Ovary (tissue), 9 donors: ENCODE measurements around the gene SLC7A10. TPM values are rescaled to one million over a fixed set of nuclear protein-coding genes. Genes with fewer than 3 reads are reported as not detected.

Source experiments
- DNase-seq, 5 donors: peaks; one replicate each; pipeline ENCODE4 v3.0.0-alpha.2; 2019 to 2020
- H3K27ac ChIP-seq, 2 donors: fragments of 200-600 bp; one replicate each; pipeline versions ENCODE4 v1.5.1 to v1.8.0; 2019 to 2022
- H3K27me3 ChIP-seq: fragments of 200-600 bp; one replicate; pipeline ENCODE4 v1.8.0; 2022
- H3K36me3 ChIP-seq: fragments of 200-600 bp; sonication (generic); one replicate; pipeline ENCODE4 v1.5.1; 2019
- H3K4me1 ChIP-seq: one replicate; pipeline ENCODE4 v1.8.1; 2013; ENCODE audit warnings: mild to moderate bottlenecking, moderate library complexity; ENCODE audit not compliant: insufficient read depth
- H3K4me3 ChIP-seq: fragments of 200-600 bp; sonication (generic); one replicate; pipeline ENCODE4 v1.5.1; 2017
- H3K9me3 ChIP-seq, 2 donors: fragments of 200-600 bp in 1 of 2; sonication (generic) in 1 of 2; one replicate each; pipeline versions ENCODE4 v1.5.1 to v1.8.1; 2013 to 2019; ENCODE audit warnings: mild to moderate bottlenecking in 1 of 2, moderate library complexity in 1 of 2
- EP300 ChIP-seq: sonication (generic); formaldehyde crosslinking; IDR thresholded peaks from one replicate; pipeline ENCODE4 v1.6.1; 2017; ENCODE audit warnings: antibody characterized with exemption
- POLR2A ChIP-seq: fragments of 450-650 bp; IDR thresholded peaks from one replicate; pipeline ENCODE4 v1.6.1; 2017; ENCODE audit warnings: antibody characterized with exemption, mild to moderate bottlenecking, moderate library complexity
- WGBS, 3 donors: extraction: QIAGEN DNeasy Blood & Tissue Kit in 1 of 3; methylation state at CpG; one replicate each; pipeline versions ENCODE4 v1.1.5 to v1.1.7; 2013 to 2017; 5-methylcytosine and 5-hydroxymethylcytosine counted together
- intact Hi-C, 4 donors: fragments of 100-400 bp; cut with DNase I; formaldehyde crosslinking; loops; one replicate each; pipeline versions ENCODE4 v1.11.0 to v1.15.1; 2022 to 2023
- polyA plus RNA-seq, 2 donors: library from polyadenylated mRNA; stranded (reverse); fragments of 200-250 nt in 1 of 2; fragments of 350-450 nt in 1 of 2; fragmentation: Illumina TruSeq in 1 of 2; extraction: RNeasy Lipid Tissue Mini Kit (QIAGEN cat#74804) in 1 of 2; gene quantifications; one replicate each; pipeline ENCODE4 v1.2.3, GENCODE V29; 2013 to 2014
- total RNA-seq, 7 donors: library from RNA; depleted of rRNA in 2 of 7; stranded (reverse); fragments of >200 nt in 2 of 7; fragmentation: NEBNext Ultra II Directional in 3 of 7; extraction: Animal tissue kit (Norgen Biotek cat#: 25700) in 3 of 7; gene quantifications; one replicate each; pipeline versions ENCODE4 v1.1.0 to v1.2.4, GENCODE V29; 2016 to 2023
- TF ChIP-seq, protein P1 (sequence below), 3 donors: fragments of 450-650 bp in 2 of 3; fragments of 200-600 bp in 1 of 3; IDR thresholded peaks; one replicate each; pipeline versions ENCODE4 v1.5.1 to v1.8.0; 2016 to 2022; ENCODE audit warnings: antibody characterized with exemption in 3 of 3, mild to moderate bottlenecking in 1 of 3
- donor health status: DM: no; HTN: no; CAD: no; lungs with moderate emphysema.
- donor health status: DM: no; HTN: no; CAD: no.
- donor health status: Bipolar disorder and iron deficiency.
- donor health status: DM: yes; HTN: yes; CAD: no.
- donor health status: DM: no; HTN: no; CAD: no.
- donor health status: DM: yes; HTN: yes; CAD: no.

The SLC7A10 gene
- total and polyA plus RNA-seq, 9 donors, result not detected

DNA sequence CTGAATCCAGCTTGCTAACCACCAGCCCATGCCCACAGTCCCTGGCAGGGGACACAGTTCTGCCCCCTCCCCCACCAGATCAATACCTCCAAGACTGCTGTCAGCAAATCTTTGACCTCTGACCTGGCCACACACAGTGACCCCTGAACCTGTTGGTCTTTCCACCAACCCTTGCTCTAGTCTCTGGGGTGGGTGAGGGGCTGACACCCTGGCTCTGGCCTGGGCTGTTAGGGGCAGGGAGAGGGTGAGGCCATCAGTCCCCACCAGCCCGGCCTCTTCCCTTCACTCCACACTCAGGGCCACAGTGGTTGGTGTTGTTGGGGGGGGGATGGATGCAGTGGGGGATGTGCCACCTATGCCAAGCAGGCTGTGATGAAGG, 21.8 kb upstream of the SLC7A10 start:
- Histone ChIP-seq H3K9me3 (no peaks in the 10 kb centered on the region), H3K27me3 (no peaks in the 10 kb centered on the region), H3K4me1 (no peaks in the 10 kb centered on the region), H3K36me3 (no peaks in the 10 kb centered on the region), H3K4me3 (no peak overlapping the region), H3K27ac (no peak overlapping the region)
- intact Hi-C loops, result loop anchor here in 1 of 4 donors (10.0 kb wide), 1 partner anchor 527 kb away; no protein-coding TSS in a partner anchor
- DNase-seq, result no peak
- no peak for TF ChIP-seq POLR2A
- TF ChIP-seq, protein P1, sequence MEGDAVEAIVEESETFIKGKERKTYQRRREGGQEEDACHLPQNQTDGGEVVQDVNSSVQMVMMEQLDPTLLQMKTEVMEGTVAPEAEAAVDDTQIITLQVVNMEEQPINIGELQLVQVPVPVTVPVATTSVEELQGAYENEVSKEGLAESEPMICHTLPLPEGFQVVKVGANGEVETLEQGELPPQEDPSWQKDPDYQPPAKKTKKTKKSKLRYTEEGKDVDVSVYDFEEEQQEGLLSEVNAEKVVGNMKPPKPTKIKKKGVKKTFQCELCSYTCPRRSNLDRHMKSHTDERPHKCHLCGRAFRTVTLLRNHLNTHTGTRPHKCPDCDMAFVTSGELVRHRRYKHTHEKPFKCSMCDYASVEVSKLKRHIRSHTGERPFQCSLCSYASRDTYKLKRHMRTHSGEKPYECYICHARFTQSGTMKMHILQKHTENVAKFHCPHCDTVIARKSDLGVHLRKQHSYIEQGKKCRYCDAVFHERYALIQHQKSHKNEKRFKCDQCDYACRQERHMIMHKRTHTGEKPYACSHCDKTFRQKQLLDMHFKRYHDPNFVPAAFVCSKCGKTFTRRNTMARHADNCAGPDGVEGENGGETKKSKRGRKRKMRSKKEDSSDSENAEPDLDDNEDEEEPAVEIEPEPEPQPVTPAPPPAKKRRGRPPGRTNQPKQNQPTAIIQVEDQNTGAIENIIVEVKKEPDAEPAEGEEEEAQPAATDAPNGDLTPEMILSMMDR (IDR thresholded peaks at IDR 0.05), result no peak
- TF ChIP-seq EP300, result no peak
- 96 to 100% (median 100%) methylated on average over 1 of the region's 1 CpG for WGBS, 3 donors

DNA sequence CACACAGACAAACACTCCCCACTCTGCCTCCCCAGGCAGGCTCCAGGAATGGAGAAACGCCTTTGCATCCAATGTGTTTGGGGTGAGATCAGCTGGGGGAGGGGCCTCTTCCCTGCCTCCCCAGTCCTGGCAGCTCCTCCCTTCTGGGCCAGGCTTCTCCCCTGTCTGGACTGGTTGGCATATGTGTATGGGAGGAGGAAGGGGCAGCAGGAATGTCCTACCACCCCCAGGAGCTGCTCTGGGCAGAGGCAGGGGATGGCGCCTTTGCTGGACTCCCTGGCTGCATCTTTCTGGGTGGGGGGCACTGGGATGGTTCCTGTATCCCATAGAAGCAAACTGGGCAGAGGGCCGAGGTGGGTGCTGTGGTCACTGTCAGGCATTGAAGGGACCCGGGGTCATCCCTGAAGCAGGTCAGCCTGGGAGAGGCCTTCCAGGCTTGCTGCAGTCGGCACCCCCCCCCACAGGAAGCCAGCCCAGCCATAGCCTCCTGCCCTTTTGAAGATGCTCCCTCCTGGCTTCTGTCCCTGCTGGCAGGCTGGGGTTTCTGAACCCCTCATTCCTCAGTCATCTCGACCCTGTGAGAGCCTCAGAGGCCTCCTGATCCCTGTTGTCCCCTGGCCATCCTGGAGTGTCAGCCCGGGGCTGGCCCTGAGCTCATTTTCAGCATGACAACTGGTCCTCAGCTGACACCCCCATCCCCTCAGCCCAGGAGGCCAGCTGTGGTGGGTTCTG, 21.2 kb upstream of the SLC7A10 start:
- DNase-seq, result no peak
- no peak overlapping the region for H3K4me3 ChIP-seq
- intact Hi-C loops, result loop anchor here in 1 of 4 donors (10.0 kb wide), 1 partner anchor 528 kb away; no protein-coding TSS in a partner anchor
- 58 to 71% (median 71%) methylated on average over 6 to 7 of the region's 7 CpGs for WGBS, 3 donors
- H3K27me3 ChIP-seq, result no peaks in the 10 kb centered on the region
- H3K36me3 ChIP-seq, result no peaks in the 10 kb centered on the region
- no peaks in the 10 kb centered on the region for H3K4me1 ChIP-seq
- H3K27ac ChIP-seq, result no peak overlapping the region
- H3K9me3 ChIP-seq, result no peaks in the 10 kb centered on the region
- TF ChIP-seq POLR2A, result no peak
- TF ChIP-seq EP300, result no peak
- TF ChIP-seq, protein P1 (IDR thresholded peaks at IDR 0.05), result no peak

DNA sequence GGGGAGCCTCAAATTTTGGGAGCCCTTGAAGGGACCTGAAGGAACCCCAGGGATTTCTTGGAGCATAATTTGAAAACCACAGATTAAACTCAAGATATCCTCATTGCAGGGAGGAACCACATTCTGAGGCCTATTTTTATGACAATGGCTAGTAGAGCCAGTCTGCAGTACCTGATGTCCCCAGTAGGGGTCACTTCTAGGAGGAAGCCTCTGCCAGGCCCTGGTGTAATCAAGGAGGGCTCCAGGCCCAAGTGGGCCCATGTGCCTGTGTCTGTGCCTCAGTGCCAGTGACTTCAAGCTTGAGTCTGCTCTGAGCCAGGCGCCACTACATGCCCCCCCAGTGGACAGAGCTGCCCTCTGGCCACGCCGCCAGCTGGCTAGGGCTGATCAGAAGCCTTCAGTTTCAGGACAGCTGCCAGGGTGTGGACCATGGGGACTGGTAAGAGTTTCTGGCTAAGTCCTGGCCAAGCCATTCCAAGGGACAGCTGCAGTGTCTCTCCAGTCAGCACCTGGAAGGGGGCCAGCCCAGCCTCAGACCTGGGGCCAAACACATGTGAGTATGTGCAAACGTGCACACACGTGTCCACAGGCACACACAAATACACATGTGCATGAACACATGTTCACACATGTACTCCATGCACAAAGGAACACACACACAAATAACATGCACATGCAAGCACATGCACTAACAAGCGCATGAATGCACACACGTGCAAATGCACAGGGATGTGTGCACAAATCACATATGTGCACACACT, 20.5 kb upstream of the SLC7A10 start:
- H3K4me1 ChIP-seq, result no peaks in the 10 kb centered on the region
- DNase-seq, result no peak
- intact Hi-C loops, result loop anchor here in 1 of 4 donors (10.0 kb wide), 1 partner anchor 529 kb away; no protein-coding TSS in a partner anchor
- TF ChIP-seq POLR2A (no peak), EP300 (no peak)
- TF ChIP-seq, protein P1 (IDR thresholded peaks at IDR 0.05), result no peak
- H3K36me3 ChIP-seq, result no peaks in the 10 kb centered on the region
- H3K27me3 ChIP-seq, result no peaks in the 10 kb centered on the region
- no peaks in the 10 kb centered on the region for H3K9me3 ChIP-seq
- no peak overlapping the region for H3K4me3 ChIP-seq
- WGBS, 3 donors, result 47 to 67% (median 51%) methylated on average over 7 of the region's 7 CpGs
- H3K27ac ChIP-seq, result no peak overlapping the region

DNA sequence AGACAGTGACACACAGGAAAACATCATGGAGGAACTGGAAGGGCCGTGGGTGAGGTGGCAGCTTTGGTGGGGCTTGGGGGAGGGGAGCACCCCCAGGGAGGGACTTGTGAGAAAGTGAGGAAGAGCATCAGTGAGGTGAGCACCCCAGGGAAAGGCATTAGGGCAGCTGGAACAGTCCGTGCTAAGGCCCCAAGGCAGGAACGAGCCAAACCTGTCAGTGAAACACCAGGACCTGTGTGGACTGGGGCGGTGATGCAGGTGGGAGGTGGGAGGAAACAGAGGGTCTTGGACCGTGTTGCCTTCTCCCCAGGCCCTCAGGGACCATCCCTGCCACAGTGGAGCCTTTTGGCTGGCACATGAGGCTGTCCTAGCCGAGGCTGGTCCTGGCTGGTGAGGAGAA, 17.3 kb upstream of the SLC7A10 start:
- TF ChIP-seq, protein P1 (IDR thresholded peaks at IDR 0.05), result no peak
- no peak for TF ChIP-seq EP300
- TF ChIP-seq POLR2A, result no peak
- H3K9me3 ChIP-seq, result no peaks in the 10 kb centered on the region
- no peak for DNase-seq
- intact Hi-C loops, result loop anchor here in 3 of 4 donors (5.0 to 10.0 kb wide), 3 partner anchors 164 to 532 kb away; no protein-coding TSS in a partner anchor
- no peaks in the 10 kb centered on the region for H3K36me3 ChIP-seq
- H3K27ac ChIP-seq, result no peak overlapping the region
- no peak overlapping the region for H3K4me3 ChIP-seq
- H3K27me3 ChIP-seq, result no peaks in the 10 kb centered on the region
- WGBS, 3 donors, result 67 to 79% (median 68%) methylated on average over 6 of the region's 6 CpGs
- no peaks in the 10 kb centered on the region for H3K4me1 ChIP-seq
